ENCODE measurements around the gene E2F2. TPM values are rescaled to one million over a fixed set of nuclear protein-coding genes. Genes with fewer than 3 reads are reported as not detected.
A peak's percentile ranks its signal among the peaks of the same experiment; 100 is the strongest.

Gene E2F2
- total RNA-seq, 1 donor from 2014 or later, result 23.5 TPM

DNA sequence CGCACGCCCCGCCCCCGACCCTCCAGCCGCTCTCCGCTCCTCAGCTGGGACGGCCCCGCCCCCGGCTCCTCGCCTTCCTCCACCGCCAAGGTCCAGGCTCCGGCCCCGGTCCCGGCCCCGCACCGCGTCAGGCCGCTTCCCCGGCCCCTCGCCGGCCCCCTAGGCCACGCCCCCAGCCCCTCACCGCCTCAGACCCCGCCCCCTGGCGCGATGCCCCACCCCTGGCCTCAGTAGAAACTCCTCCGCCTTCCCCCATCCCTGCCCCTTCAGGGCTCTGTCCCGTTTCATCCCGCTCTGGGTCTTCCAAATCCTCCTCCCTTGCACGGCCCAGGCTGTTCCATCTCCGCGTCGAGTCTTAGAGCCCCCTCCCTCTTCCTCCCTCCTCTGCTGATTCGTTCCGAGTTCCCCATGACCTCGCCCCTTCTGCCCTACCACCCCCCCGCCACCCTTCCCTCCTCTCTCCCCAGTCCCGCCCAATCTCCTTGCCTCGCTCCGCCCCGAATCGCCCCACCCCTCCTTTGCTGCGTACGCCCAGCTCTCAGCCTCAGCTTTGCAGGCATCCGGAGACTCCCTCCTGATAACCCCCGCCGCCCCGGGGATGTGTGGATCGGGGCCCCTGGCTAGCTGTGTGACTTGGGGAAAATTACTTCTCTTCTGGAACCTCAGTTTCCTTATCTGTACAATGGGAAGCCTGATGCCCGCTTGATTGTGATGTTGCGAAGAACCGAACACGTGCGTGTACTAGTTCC is 46.6 kb downstream of the E2F2 start:
- Mint-ChIP-seq H3K27ac (ENCODE audit: unreplicated experiment) (peak overlapping the region; percentile 97), H3K4me1 (peaks cover 42% of the 10 kb centered on the region), H3K4me3 (peak overlapping the region; percentile 93), H3K9me3 (no peaks in the 10 kb centered on the region), H3K36me3 (ENCODE audit: low read depth) (no peaks in the 10 kb centered on the region), H3K27me3 (ENCODE audit: low read depth) (peaks cover 12% of the 10 kb centered on the region)
- TF ChIP-seq, protein P1, sequence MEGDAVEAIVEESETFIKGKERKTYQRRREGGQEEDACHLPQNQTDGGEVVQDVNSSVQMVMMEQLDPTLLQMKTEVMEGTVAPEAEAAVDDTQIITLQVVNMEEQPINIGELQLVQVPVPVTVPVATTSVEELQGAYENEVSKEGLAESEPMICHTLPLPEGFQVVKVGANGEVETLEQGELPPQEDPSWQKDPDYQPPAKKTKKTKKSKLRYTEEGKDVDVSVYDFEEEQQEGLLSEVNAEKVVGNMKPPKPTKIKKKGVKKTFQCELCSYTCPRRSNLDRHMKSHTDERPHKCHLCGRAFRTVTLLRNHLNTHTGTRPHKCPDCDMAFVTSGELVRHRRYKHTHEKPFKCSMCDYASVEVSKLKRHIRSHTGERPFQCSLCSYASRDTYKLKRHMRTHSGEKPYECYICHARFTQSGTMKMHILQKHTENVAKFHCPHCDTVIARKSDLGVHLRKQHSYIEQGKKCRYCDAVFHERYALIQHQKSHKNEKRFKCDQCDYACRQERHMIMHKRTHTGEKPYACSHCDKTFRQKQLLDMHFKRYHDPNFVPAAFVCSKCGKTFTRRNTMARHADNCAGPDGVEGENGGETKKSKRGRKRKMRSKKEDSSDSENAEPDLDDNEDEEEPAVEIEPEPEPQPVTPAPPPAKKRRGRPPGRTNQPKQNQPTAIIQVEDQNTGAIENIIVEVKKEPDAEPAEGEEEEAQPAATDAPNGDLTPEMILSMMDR (conservative IDR thresholded peaks at IDR 0.05), result no peak
- DNase-seq (ENCODE audit: low read depth, low spot score), result peak; percentile 91

DNA sequence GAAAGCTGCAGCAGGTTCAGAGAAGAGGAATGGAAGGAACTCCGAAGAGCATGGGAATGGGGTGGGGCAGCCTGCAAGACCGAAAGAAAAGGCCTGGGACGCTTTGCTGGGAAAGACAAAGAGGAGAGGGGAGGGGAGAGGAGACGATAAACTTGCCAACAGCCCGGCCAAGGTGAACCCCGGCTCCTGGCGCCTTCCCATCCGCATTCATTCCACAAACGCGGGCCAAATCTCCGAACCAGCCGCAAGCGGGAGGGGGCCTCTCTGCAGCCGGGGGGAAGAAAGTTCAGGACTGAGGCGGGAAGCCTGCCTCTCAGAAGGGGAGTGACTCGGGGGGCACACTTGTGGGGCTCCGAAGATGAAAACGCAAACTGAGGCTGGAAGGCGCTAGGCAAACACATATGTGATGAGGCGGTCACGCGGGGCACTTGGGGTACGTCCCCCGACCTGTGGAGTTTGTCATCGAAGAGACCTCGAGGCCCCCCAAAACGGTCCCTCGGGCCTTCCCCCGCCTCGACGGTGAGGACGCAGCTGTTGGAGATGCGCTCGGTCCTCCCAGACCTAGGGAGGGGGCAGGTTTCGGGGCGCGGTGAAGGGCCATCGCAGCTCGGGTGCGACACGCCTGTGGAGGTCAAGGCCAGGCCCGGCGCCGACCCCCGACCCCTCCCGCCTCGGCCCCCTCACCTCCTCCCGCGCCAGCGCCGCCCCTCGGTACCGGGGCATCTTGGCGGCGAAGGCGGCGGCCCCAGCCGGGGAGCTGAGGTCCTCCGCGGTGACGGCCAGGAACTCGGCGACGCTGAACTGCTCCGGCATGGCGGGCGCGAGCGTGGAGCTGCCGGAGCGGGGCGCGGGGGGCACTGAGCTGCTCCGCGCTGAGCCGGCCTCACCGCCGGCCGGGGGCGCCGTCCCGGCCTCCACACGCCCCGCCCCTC is 47.4 kb downstream of the E2F2 start, which contains the start of gene ASAP3:
TSS of gene ASAP3 (minus strand) at position 859 of the 932 bp plus-strand sequence. CDS start at position 813, 46 bp downstream.
- peak within 1 kb of the TSS; percentile 93 for H3K4me3 Mint-ChIP-seq
- no peaks in the 10 kb centered on the region for H3K36me3 Mint-ChIP-seq (ENCODE audit: low read depth)
- TF ChIP-seq, protein P1 (conservative IDR thresholded peaks at IDR 0.05), result no peak
- H3K9me3 Mint-ChIP-seq, result no peaks in the 10 kb centered on the region
- H3K4me1 Mint-ChIP-seq, result peaks cover 48% of the 10 kb centered on the region
- H3K27me3 Mint-ChIP-seq (ENCODE audit: low read depth), result peaks cover 12% of the 10 kb centered on the region
- H3K27ac Mint-ChIP-seq (ENCODE audit: unreplicated experiment), result peak within 1 kb of the TSS; percentile 97
- peak; percentile 23 for DNase-seq (ENCODE audit: low read depth, low spot score)

DNA sequence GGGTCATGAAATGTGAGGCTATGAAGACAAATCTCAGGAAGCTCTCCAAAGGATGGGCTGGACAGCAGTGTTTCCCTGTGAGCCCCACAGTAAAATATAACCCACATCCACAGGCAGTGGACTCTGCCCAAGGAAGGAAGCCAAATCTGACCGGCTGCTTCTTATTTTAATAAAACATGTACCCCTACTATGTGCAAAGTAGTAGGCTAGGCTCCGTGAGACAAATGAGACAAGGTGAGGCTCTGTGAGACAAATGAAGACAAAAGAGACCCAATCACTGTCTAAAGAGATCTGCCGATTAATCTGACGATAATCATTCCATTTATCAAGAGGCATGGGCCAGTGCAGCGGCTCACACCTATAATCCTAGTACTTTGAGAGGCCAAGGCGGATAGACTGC is 49.1 kb downstream of the E2F2 start:
- Mint-ChIP-seq H3K4me1 (peaks cover 48% of the 10 kb centered on the region), H3K4me3 (peak overlapping the region; percentile 93), H3K36me3 (ENCODE audit: low read depth) (no peaks in the 10 kb centered on the region), H3K27ac (ENCODE audit: unreplicated experiment) (no peak overlapping the region), H3K27me3 (ENCODE audit: low read depth) (peaks cover 12% of the 10 kb centered on the region), H3K9me3 (no peaks in the 10 kb centered on the region)
- TF ChIP-seq, protein P1 (conservative IDR thresholded peaks at IDR 0.05), result no peak
- no peak for DNase-seq (ENCODE audit: low read depth, low spot score)

DNA sequence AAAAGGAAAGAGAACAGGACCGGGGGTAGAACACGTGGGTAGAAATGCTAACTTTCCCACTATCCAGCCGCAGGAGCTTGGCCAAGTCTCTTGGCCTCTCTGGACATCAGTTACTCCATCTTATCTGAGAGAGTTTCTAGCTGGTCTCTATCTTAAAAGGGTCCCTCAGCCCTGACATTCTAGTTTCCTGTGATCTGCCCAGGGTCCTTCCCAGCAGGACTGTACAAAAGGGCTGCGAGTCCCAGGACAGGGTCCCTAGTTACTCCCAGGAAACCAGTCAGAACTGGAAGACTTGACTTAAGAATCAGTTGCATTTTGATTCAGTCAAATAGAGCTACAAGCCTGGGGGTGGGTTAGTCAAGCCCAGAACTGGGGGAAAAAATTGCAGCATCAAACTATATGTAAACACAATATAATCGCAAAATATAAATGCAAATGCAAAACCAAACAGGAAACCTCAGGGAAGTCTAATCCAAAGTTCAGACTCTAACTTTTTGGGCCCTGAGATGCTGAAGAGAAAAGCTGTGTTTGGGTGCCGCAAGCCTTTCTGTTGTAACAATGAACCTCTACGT is 49.9 kb downstream of the E2F2 start:
- peaks cover 48% of the 10 kb centered on the region for H3K4me1 Mint-ChIP-seq
- H3K27me3 Mint-ChIP-seq (ENCODE audit: low read depth), result peaks cover 8% of the 10 kb centered on the region
- H3K9me3 Mint-ChIP-seq, result no peaks in the 10 kb centered on the region
- DNase-seq (ENCODE audit: low read depth, low spot score), result no peak
- TF ChIP-seq, protein P1 (conservative IDR thresholded peaks at IDR 0.05), result no peak
- peak overlapping the region; percentile 43 for H3K27ac Mint-ChIP-seq (ENCODE audit: unreplicated experiment)
- no peaks in the 10 kb centered on the region for H3K36me3 Mint-ChIP-seq (ENCODE audit: low read depth)
- H3K4me3 Mint-ChIP-seq, result peak overlapping the region; percentile 93

Measured in neural crest cell (in vitro differentiated cells).